AG04449 (cell line): ENCODE data around the gene PRR23E.

Experiments
- CTCF ChIA-PET: fragments of 350-600 bp; formaldehyde crosslinking; extraction: SDS; loops from one replicate; lab custom pipeline; 2021; ENCODE audit warnings: antibody characterized with exemption; lab: Yijun Ruan, JAX
- POLR2A ChIA-PET: fragments of 400-600, 350-600 bp; formaldehyde crosslinking; extraction: SDS; loops from one replicate; lab custom pipeline; 2020; ENCODE audit warnings: antibody characterized with exemption, inconsistent platforms; lab: Yijun Ruan, JAX
- DNase-seq: peaks from one replicate; pipeline ENCODE4 v3.0.0-alpha.2; 2010; ENCODE audit warnings: low read depth, low spot score
- H3K4me3 ChIP-seq: 2 replicates; pipeline ENCODE4 v1.5.1; 2011; ENCODE audit warnings: low read depth, mild to moderate bottlenecking, control low read depth, low read length
- CTCF ChIP-seq: IDR thresholded peaks from one replicate; pipeline ENCODE4 v1.5.1; 2011; ENCODE audit warnings: mild to moderate bottlenecking, moderate library complexity, low read length, control low read depth, inconsistent platforms; ENCODE audit not compliant: insufficient read depth; ENCODE audit errors: missing control alignments

Gene PRR23E

GRCh38 chr3:127204841-127205582, 12.1 kb downstream of the PRR23E start:
- DNase-seq: no peak
- no peak overlapping the region for H3K4me3 ChIP-seq
- TF ChIP-seq CTCF: no peak
- ChIA-PET CTCF (no interaction called here), POLR2A (no interaction called here)

GRCh38 chr3:127206154-127206553, 13.2 kb downstream of the PRR23E start:
- no peak for TF ChIP-seq CTCF
- POLR2A ChIA-PET: no interaction called here
- DNase-seq: no peak
- no peak overlapping the region for H3K4me3 ChIP-seq
- CTCF ChIA-PET: no interaction called here

- POLR2A ChIA-PET: no interaction called here
- no peak for TF ChIP-seq CTCF
- no peak overlapping the region for H3K4me3 ChIP-seq
- no peak for DNase-seq
- CTCF ChIA-PET: no interaction called here
Observed at GRCh38 chr3:127206611-127207516, 13.9 kb downstream of the PRR23E start.

DNA sequence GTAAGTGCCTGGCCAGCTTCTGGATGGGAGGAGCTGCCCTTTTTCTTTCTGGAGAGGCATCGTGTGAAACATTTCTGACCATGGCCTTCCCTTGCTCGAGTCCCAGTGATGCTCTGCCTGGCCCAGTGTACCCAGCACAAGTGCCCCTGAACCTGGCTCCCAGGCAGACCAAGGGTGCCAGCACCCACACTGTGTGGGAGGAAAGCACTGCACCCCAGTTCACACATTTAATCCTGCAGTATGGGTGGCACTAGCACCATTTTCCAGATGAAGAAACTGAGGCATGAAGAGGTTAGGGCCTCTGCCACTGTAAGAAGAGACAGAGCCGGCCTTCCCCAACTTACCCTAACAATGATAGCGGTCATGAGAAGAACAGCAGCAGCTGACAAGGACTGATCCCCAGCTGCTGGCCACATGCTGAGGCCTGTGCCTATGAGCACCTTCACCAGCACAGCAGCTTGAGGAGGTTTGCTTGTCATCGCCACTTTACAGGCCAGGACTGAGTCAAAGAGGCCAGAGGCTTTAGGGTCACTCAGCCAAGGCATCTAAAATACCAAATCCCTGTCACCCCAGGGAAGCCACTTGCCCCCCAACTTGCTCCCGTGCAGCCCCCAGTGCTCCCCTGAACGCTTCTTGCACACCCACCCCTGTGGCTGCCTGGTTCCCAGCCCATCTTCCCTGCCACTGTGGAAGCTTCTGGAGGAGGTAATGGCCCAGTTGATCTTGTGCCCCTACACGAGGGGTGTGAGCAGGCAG, 15.0 kb downstream of the PRR23E start:
- POLR2A ChIA-PET: no interaction called here
- CTCF ChIA-PET: no interaction called here
- DNase-seq: no peak
- H3K4me3 ChIP-seq: no peak overlapping the region
- no peak for TF ChIP-seq CTCF

GRCh38 chr3:127208483-127209100, 15.7 kb downstream of the PRR23E start:
- ChIA-PET CTCF (no interaction called here), POLR2A (no interaction called here)
- DNase-seq: no peak
- TF ChIP-seq CTCF: no peak
- H3K4me3 ChIP-seq: no peak overlapping the region
